Vagina (tissue), 2 donors: ENCODE measurements around the gene FAR1.
"Not testable (repeated sequence)": the region's sequence is repeated elsewhere in the genome, so short reads cannot be mapped to it uniquely, and the experiment has no call there.

Experiments
- CTCF ChIP-seq, 3 experiments: fragments of 450-650 bp in 2 of 3; fragments of 200-600 bp in 1 of 3; sonication (generic) in 1 of 3; IDR thresholded peaks; one replicate each; pipeline ENCODE4 v1.5.1; 2017 to 2019; ENCODE audit warnings: antibody characterized with exemption in 3 of 3, mild to moderate bottlenecking in 2 of 3, moderate library complexity in 2 of 3
- POLR2A ChIP-seq, 2 donors: fragments of 450-650 bp; IDR thresholded peaks; one replicate each; pipeline ENCODE4 v1.6.1; 2017; ENCODE audit warnings: antibody characterized with exemption in 2 of 2, mild to moderate bottlenecking in 2 of 2, moderate library complexity in 2 of 2
- POLR2AphosphoS5 ChIP-seq, 2 donors: sonication (generic); formaldehyde crosslinking; IDR thresholded peaks; one replicate each; pipeline ENCODE4 v1.9.0; 2017; ENCODE audit warnings: antibody characterized with exemption in 2 of 2, mild to moderate bottlenecking in 2 of 2, low read depth in 1 of 2; ENCODE audit not compliant: insufficient read depth in 1 of 2

GRCh38 chr11:13753316-13753715, 84.8 kb downstream of the FAR1 start:
- TF ChIP-seq CTCF (IDR thresholded peaks at IDR 0.05); POLR2A (IDR thresholded peaks at IDR 0.05); POLR2AphosphoS5 (IDR thresholded peaks at IDR 0.05; ENCODE audit: insufficient read depth in 1 of 2, low read depth in 1 of 2): not testable (repeated sequence)
